ENCODE measurements around the gene MOGAT2. TPM values are rescaled to one million over a fixed set of nuclear protein-coding genes. Genes with fewer than 3 reads are reported as not detected.

Gene MOGAT2
- total RNA-seq, 1 experiment from 2014 or later: 0.08 TPM

GRCh38 chr11:75677275-75677674, 40.4 kb upstream of the MOGAT2 start:
- intact Hi-C loops (cut with micrococcal nuclease; ENCODE audit: unreplicated experiment): no loop called here
- Histone ChIP-seq H3K9me3 (ENCODE audit: control insufficient read depth, insufficient read depth, low read depth, low read length) (no peaks in the 10 kb centered on the region), H3K36me3 (ENCODE audit: control insufficient read depth, insufficient read depth, low read length) (no peaks in the 10 kb centered on the region), H3K27me3 (ENCODE audit: control insufficient read depth, insufficient read depth, low read length) (peaks cover 27% of the 10 kb centered on the region), H3K4me3 (ENCODE audit: low read depth in 2 of 2, low read length in 2 of 2) (no peak overlapping the region), H3K27ac (ENCODE audit: low read length) (no peak overlapping the region), H3K4me1 (ENCODE audit: control insufficient read depth, insufficient read depth, low read length) (no peaks in the 10 kb centered on the region)
- ChIA-PET POLR2A (no interaction called here), CTCF (no interaction called here)
- no TSS peak for BruUV-seq (replicated peaks)
- DNase-seq (ENCODE audit: low read depth, low spot score) (no peak), ATAC-seq (no peak)
- in situ Hi-C loops (cut with HindIII; ENCODE audit: low pct_unique_long_range_greater_than_20kb, low sequenced_read_pairs): no loop called here
- TF ChIP-seq POLR2AphosphoS5 (IDR thresholded peaks at IDR 0.05; ENCODE audit: low read depth, low read length) (no peak), TCF7L2 (IDR thresholded peaks at IDR 0.05; ENCODE audit: low read depth, low read length) (no peak), SIN3A (IDR thresholded peaks at IDR 0.05; ENCODE audit: borderline replicate concordance, insufficient read depth, low read depth, low read length) (no peak), REST (IDR thresholded peaks at IDR 0.05; ENCODE audit: insufficient read depth in 1 of 2, low read depth in 2 of 2, low read length in 1 of 2) (no peak), CTCF (IDR thresholded peaks at IDR 0.05) (no peak)

DNA sequence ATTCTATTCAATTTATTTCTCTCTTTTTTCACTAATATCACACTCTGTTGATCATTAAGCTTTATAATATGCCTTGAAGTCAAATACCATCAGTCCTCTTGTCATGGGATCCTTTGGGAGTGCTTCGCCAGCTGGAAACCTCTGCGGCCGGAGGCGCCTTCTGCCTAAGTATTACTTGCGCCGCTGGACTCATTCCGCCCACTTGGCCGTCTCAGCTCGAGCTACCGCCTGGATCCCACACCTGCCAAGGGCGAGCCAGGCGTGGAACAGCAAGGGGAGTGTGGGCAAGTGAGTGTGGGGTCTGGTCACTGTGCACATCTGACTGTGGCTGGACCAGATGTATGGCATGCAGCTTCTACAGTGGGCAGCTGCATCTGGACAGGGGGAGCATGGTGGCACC, 39.7 kb upstream of the MOGAT2 start:
- CTCF ChIA-PET: no interaction called here
- Histone ChIP-seq H3K4me1 (ENCODE audit: control insufficient read depth, insufficient read depth, low read length) (no peaks in the 10 kb centered on the region), H3K36me3 (ENCODE audit: control insufficient read depth, insufficient read depth, low read length) (no peaks in the 10 kb centered on the region), H3K9me3 (ENCODE audit: control insufficient read depth, insufficient read depth, low read depth, low read length) (no peaks in the 10 kb centered on the region), H3K27ac (ENCODE audit: low read length) (no peak overlapping the region), H3K27me3 (ENCODE audit: control insufficient read depth, insufficient read depth, low read length) (peaks cover 27% of the 10 kb centered on the region), H3K4me3 (ENCODE audit: low read depth in 2 of 2, low read length in 2 of 2) (no peak overlapping the region)
- DNase-seq (ENCODE audit: low read depth, low spot score) (no peak), ATAC-seq (no peak)
- in situ Hi-C loops (cut with HindIII; ENCODE audit: low pct_unique_long_range_greater_than_20kb, low sequenced_read_pairs): no loop called here
- intact Hi-C loops (cut with micrococcal nuclease; ENCODE audit: unreplicated experiment): no loop called here
- POLR2A ChIA-PET: no interaction called here
- TF ChIP-seq REST (IDR thresholded peaks at IDR 0.05; ENCODE audit: insufficient read depth in 1 of 2, low read depth in 2 of 2, low read length in 1 of 2): no peak
- TF ChIP-seq POLR2AphosphoS5 (IDR thresholded peaks at IDR 0.05; ENCODE audit: low read depth, low read length): no peak
- TF ChIP-seq TCF7L2 (IDR thresholded peaks at IDR 0.05; ENCODE audit: low read depth, low read length): no peak
- TF ChIP-seq SIN3A (IDR thresholded peaks at IDR 0.05; ENCODE audit: borderline replicate concordance, insufficient read depth, low read depth, low read length): no peak
- no peak for TF ChIP-seq CTCF (IDR thresholded peaks at IDR 0.05)
- BruUV-seq (replicated peaks): no TSS peak

All from Panc1 (cell line).